K562 (cell line): ENCODE data around the gene STK26. TPM values are rescaled to one million over a fixed set of nuclear protein-coding genes. Genes with fewer than 3 reads are reported as not detected.

Experiments
- BRF2 ChIP-seq: IDR thresholded peaks from 3 replicates; pipeline ENCODE4 v1.6.1; 2011; ENCODE audit warnings: borderline replicate concordance, mild to moderate bottlenecking; ENCODE audit not compliant: insufficient read length, insufficient read depth
- C11orf30 ChIP-seq: fragments of 450-650 bp; IDR thresholded peaks from 2 replicates; pipeline ENCODE4 v1.6.1; 2016; ENCODE audit warnings: low read depth, mild to moderate bottlenecking
- CTCF ChIP-seq, 3 experiments: IDR thresholded peaks in 2 of 3; conservative IDR thresholded peaks in 1 of 3; 2 replicates each; pipeline ENCODE4 v1.5.1; 2011 to 2012; ENCODE audit warnings: low read length in 3 of 3, mild to moderate bottlenecking in 3 of 3, control low read depth in 2 of 3, improper control_type of control experiment in 1 of 3, inconsistent platforms in 1 of 3, low read depth in 1 of 3, mixed read lengths in 1 of 3, moderate library complexity in 1 of 3; ENCODE audit not compliant: insufficient read depth in 2 of 3
- FOXM1 ChIP-seq, 2 experiments: fragments of 450-650 bp in 1 of 2; sonication (generic) in 1 of 2; formaldehyde crosslinking in 1 of 2; IDR thresholded peaks; 2 replicates each; pipeline versions ENCODE4 v1.6.1 to v1.9.0; 2017 to 2022; ENCODE audit warnings: low read depth in 2 of 2, mild to moderate bottlenecking in 2 of 2, missing genetic modification reagents in 1 of 2, moderate library complexity in 1 of 2
- MCM7 ChIP-seq, 2 experiments: fragments of 450-650 bp; IDR thresholded peaks; 2 replicates each; pipeline ENCODE4 v1.6.1; 2016 to 2018
- NR1H2 ChIP-seq: sonication (generic); formaldehyde crosslinking; IDR thresholded peaks from 2 replicates; pipeline ENCODE4 v1.4.0; 2020; ENCODE audit warnings: mild to moderate bottlenecking, missing genetic modification reagents
- PHB ChIP-seq: fragments of 250-450 bp; sonication (Bioruptor Pico); IDR thresholded peaks from 2 replicates; pipeline ENCODE4 v1.5.0; 2021
- PKNOX1 ChIP-seq: fragments of 450-650 bp; IDR thresholded peaks from 2 replicates; pipeline ENCODE4 v1.6.1; 2016
- THRB ChIP-seq: fragments of 450-650 bp; formaldehyde crosslinking; conservative IDR thresholded peaks from 2 replicates; pipeline ENCODE4 v1.4.0; 2022; ENCODE audit warnings: mild to moderate bottlenecking, missing genetic modification characterization
- ZBTB40 ChIP-seq, 2 experiments: fragments of 450-650 bp in 1 of 2; sonication (generic) in 1 of 2; formaldehyde crosslinking in 1 of 2; IDR thresholded peaks; 2 replicates each; pipeline versions ENCODE4 v1.7.1 to v1.9.0; 2016 to 2022; ENCODE audit warnings: inconsistent platforms in 1 of 2, mild to moderate bottlenecking in 1 of 2, missing genetic modification reagents in 1 of 2
- ZC3H8 ChIP-seq: fragments of 450-650 bp; IDR thresholded peaks from 2 replicates; pipeline ENCODE4 v1.6.1; 2017
- ZNF584 ChIP-seq: fragments of 200-800 bp; sonication (Bioruptor generic); IDR thresholded peaks from 2 replicates; pipeline ENCODE4 v1.6.1; 2016; ENCODE audit warnings: low read depth, mild to moderate bottlenecking, missing genetic modification characterization, missing compliant biosample characterization
- ZZZ3 ChIP-seq: fragments of 450-650 bp; IDR thresholded peaks from 2 replicates; pipeline ENCODE4 v1.6.1; 2016; ENCODE audit warnings: antibody characterized with exemption, mild to moderate bottlenecking, moderate library complexity
- polyA plus RNA-seq, 8 experiments: library from polyadenylated mRNA; depleted of rRNA in 4 of 8; stranded (reverse) in 5 of 8; unstranded in 3 of 8; fragments of >200 nt; fragmentation: Nextera tagmentation in 2 of 8; fragmentation: Illumina TruSeq in 1 of 8; extraction: Ambion mirVana in 2 of 8; extraction: Trizol in 1 of 8; gene quantifications; 2 replicates each; pipeline versions ENCODE4 v1.2.1 to v1.2.3, GENCODE V29; 2011 to 2014; ENCODE audit warnings: inconsistent platforms in 1 of 8, missing spikeins in 1 of 8
- total RNA-seq, 7 experiments: library from RNA; depleted of rRNA in 6 of 7; stranded (reverse); fragments of >200 nt in 6 of 7; fragmentation: Illumina TruSeq in 2 of 7; extraction: Trizol in 2 of 7; gene quantifications; 2 replicates each; pipeline versions ENCODE4 v1.2.1 to v1.2.3, GENCODE V29; 2011 to 2021; ENCODE audit warnings: low replicate concordance in 1 of 7

STK26 gene
- total and polyA plus RNA-seq, 9 of the 15 experiments (the other 6 are each of a cell fraction or from before 2014, with no cell fraction given) = 28.1 to 72.9 (median 50.1) TPM

- TF ChIP-seq CTCF (IDR thresholded peaks at IDR 0.05 in 2 of 3, conservative IDR thresholded peaks at IDR 0.05 in 1 of 3; ENCODE audit: insufficient read depth in 2 of 3, low read depth in 1 of 3, low read length in 3 of 3) = no peak
- no peak for TF ChIP-seq NR1H2 (CRISPR knock-in tag)
- no peak for TF ChIP-seq MCM7 (IDR thresholded peaks at IDR 0.05)
- TF ChIP-seq ZZZ3 = no peak
- TF ChIP-seq THRB = no peak
- peak; percentile 79 for TF ChIP-seq ZBTB40 (IDR thresholded peaks at IDR 0.05)
- TF ChIP-seq ZBTB40 (CRISPR knock-in tag; IDR thresholded peaks at IDR 0.05) = no peak
- no peak for TF ChIP-seq C11orf30
- TF ChIP-seq PHB = no peak
- 0 out of 2 replicates have a peak, but pooled peaks have one; percentile 44 for TF ChIP-seq ZNF584
- TF ChIP-seq ZC3H8 = no peak
- peak; percentile 23; the same call in 1 of the 2 replicates for TF ChIP-seq PKNOX1
- peak; percentile 30; the same call in 1 of the 2 replicates for TF ChIP-seq FOXM1 (IDR thresholded peaks at IDR 0.05; ENCODE audit: low read depth)
- no peak for TF ChIP-seq FOXM1 (CRISPR knock-in tag; IDR thresholded peaks at IDR 0.05; ENCODE audit: low read depth)
- no peak for TF ChIP-seq BRF2
Observed at GRCh38 chrX:131987252-131987651, 35.9 kb upstream of the STK26 start (continued).
